K562 (cell line): ENCODE measurements around the gene PATL2. TPM values are rescaled to one million over a fixed set of nuclear protein-coding genes. Genes with fewer than 3 reads are reported as not detected.

Source experiments
- C11orf30 ChIP-seq: fragments of 450-650 bp; IDR thresholded peaks from 2 replicates; pipeline ENCODE4 v1.6.1; 2016; ENCODE audit warnings: low read depth, mild to moderate bottlenecking
- DPF2 ChIP-seq: fragments of 450-650 bp; IDR thresholded peaks from 2 replicates; pipeline ENCODE4 v1.6.1; 2016
- HDAC1 ChIP-seq, 2 experiments: fragments of 450-650 bp; IDR thresholded peaks; 2 replicates each; pipeline ENCODE4 v1.6.1; 2016 to 2017; ENCODE audit warnings: inconsistent platforms in 1 of 2, mild to moderate bottlenecking in 1 of 2, moderate library complexity in 1 of 2
- PURB ChIP-seq: sonication (generic); formaldehyde crosslinking; IDR thresholded peaks from 2 replicates; pipeline ENCODE4 v1.9.0; 2021; ENCODE audit warnings: low read depth, mild to moderate bottlenecking, missing genetic modification reagents
- RERE ChIP-seq: sonication (generic); formaldehyde crosslinking; IDR thresholded peaks from 2 replicates; pipeline ENCODE4 v1.8.0; 2023; ENCODE audit warnings: missing genetic modification reagents, mild to moderate bottlenecking, borderline replicate concordance
- SAP30 ChIP-seq: fragments of 200-600 bp; sonication (generic); IDR thresholded peaks from 2 replicates; pipeline ENCODE4 v1.6.1; 2012; ENCODE audit warnings: borderline replicate concordance, low read depth, mild to moderate bottlenecking, moderate library complexity, low read length, control low read depth, inconsistent platforms; ENCODE audit not compliant: insufficient read depth, poor library complexity, severe bottlenecking
- TEAD2 ChIP-seq: fragments of 450-650 bp; IDR thresholded peaks from 2 replicates; pipeline ENCODE4 v1.6.1; 2016; ENCODE audit warnings: missing genetic modification characterization, control low read depth, missing compliant biosample characterization
- ZC3H4 ChIP-seq: sonication (generic); formaldehyde crosslinking; IDR thresholded peaks from 2 replicates; pipeline ENCODE4 v1.9.0; 2021; ENCODE audit warnings: missing genetic modification reagents, borderline replicate concordance
- ZNF253 ChIP-seq: fragments of 250-450 bp; sonication (Bioruptor Pico); conservative IDR thresholded peaks from 2 replicates; pipeline ENCODE4 v1.6.1; 2021; ENCODE audit warnings: mild to moderate bottlenecking
- ZNF318 ChIP-seq, 2 experiments: fragments of 450-650 bp; IDR thresholded peaks; 2 replicates each; pipeline ENCODE4 v1.6.1; 2016; ENCODE audit warnings: mild to moderate bottlenecking in 2 of 2, borderline replicate concordance in 1 of 2, low read depth in 1 of 2, moderate library complexity in 1 of 2
- ZNF740 ChIP-seq, 3 experiments: fragments of 200-800 bp in 1 of 3; sonication (Bioruptor generic) in 1 of 3; sonication (generic) in 1 of 3; formaldehyde crosslinking in 1 of 3; IDR thresholded peaks; 2 replicates each; pipeline versions ENCODE4 v1.6.1 to v1.8.0; 2016 to 2022; ENCODE audit warnings: mild to moderate bottlenecking in 2 of 3, missing compliant biosample characterization in 2 of 3, missing genetic modification characterization in 2 of 3, missing genetic modification reagents in 1 of 3
- polyA plus RNA-seq, 8 experiments: library from polyadenylated mRNA; depleted of rRNA in 4 of 8; stranded (reverse) in 5 of 8; unstranded in 3 of 8; fragments of >200 nt; fragmentation: Nextera tagmentation in 2 of 8; fragmentation: Illumina TruSeq in 1 of 8; extraction: Ambion mirVana in 2 of 8; extraction: Trizol in 1 of 8; gene quantifications; 2 replicates each; pipeline versions ENCODE4 v1.2.1 to v1.2.3, GENCODE V29; 2011 to 2014; ENCODE audit warnings: inconsistent platforms in 1 of 8, missing spikeins in 1 of 8
- total RNA-seq, 7 experiments: library from RNA; depleted of rRNA in 6 of 7; stranded (reverse); fragments of >200 nt in 6 of 7; fragmentation: Illumina TruSeq in 2 of 7; extraction: Trizol in 2 of 7; gene quantifications; 2 replicates each; pipeline versions ENCODE4 v1.2.1 to v1.2.3, GENCODE V29; 2011 to 2021; ENCODE audit warnings: low replicate concordance in 1 of 7

Gene PATL2
- total and polyA plus RNA-seq, 9 of the 15 experiments (the other 6 are each of a cell fraction or from before 2014, with no cell fraction given) = 0.42 to 1.1 (median 0.86) TPM

GRCh38 chr15:44711743-44712345 lies 721 bp upstream of the PATL2 start (continued):
- TF ChIP-seq ZNF318 (IDR thresholded peaks at IDR 0.05; ENCODE audit: borderline replicate concordance in 1 of 2, low read depth in 1 of 2) (no peak), ZC3H4 (peak; percentile 80), C11orf30 (no peak), RERE (CRISPR knock-in tag) (0 out of 2 replicates have a peak, but pooled peaks have one; percentile 50), TEAD2 (tag) (no peak), SAP30 (peak; percentile 6), DPF2 (no peak), HDAC1 (IDR thresholded peaks at IDR 0.05) (peak; percentile 54 to 59; a peak in 1 of 4 replicates), PURB (no peak), ZNF740 (CRISPR knock-in tag; IDR thresholded peaks at IDR 0.05) (no peak), ZNF740 (tag; IDR thresholded peaks at IDR 0.05) (no peak; a peak in 1 of 4 replicates), ZNF253 (CRISPR knock-in tag) (no peak)
